Rectal smooth muscle tissue (tissue), 1 donor: ENCODE data around the gene TTC7B.

Experiments
- H3K27ac ChIP-seq: one replicate; pipeline ENCODE4 v1.7.0; 2013; ENCODE audit warnings: low read depth, low read length, inconsistent platforms
- H3K27me3 ChIP-seq: one replicate; pipeline ENCODE4 v1.7.0; 2013; ENCODE audit warnings: low read length; ENCODE audit not compliant: control insufficient read depth, insufficient read depth
- H3K36me3 ChIP-seq: one replicate; pipeline ENCODE4 v1.7.0; 2013; ENCODE audit warnings: low read length; ENCODE audit not compliant: control insufficient read depth, insufficient read depth
- H3K4me1 ChIP-seq: one replicate; pipeline ENCODE4 v1.7.0; 2013; ENCODE audit warnings: low read length; ENCODE audit not compliant: control insufficient read depth, insufficient read depth
- H3K4me3 ChIP-seq: one replicate; pipeline ENCODE4 v1.7.0; 2013; ENCODE audit warnings: low read length
- H3K9ac ChIP-seq: one replicate; pipeline ENCODE4 v1.7.0; 2013; ENCODE audit warnings: low read length

The TTC7B gene

DNA sequence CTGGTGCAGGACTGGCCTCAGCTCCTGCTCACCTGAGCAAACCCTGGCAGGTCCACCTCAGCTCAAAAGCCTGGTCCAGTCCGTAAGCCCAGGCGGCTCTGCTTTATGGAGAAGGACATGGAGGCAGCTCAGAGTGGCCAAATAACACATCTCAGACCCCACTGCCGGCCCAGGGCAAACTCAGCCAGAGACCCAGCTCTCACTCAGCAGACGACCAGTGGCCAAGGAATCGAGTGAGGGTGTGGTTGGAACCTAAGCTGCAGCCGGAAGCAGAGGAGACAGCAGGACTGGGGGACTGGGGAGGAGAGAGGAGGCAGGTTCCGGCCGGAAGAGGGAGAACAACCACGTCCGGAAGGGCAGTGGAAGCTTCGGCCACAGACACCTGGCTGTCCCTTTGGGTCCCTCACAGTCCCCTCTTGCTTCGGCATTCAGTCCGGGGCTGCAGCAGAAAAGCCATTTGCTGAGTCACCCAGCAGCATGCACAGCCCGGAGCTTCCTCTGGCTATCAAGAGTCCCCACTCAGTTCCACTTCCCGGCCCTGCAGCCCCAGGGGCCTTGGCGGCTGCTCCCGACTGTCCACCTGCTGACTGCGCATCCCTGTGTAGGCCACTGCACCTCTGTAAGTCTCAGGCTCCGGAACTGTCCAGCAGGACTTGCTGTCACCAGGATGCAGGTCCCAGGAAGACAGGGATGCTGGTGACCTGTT, 315.4 kb downstream of the TTC7B start:
- Histone ChIP-seq H3K4me3 (no peak overlapping the region), H3K36me3 (no peaks in the 10 kb centered on the region), H3K4me1 (no peaks in the 10 kb centered on the region), H3K9ac (no peak overlapping the region), H3K27ac (no peak overlapping the region), H3K27me3 (no peaks in the 10 kb centered on the region)

- no peak overlapping the region for H3K4me3 ChIP-seq
- no peak overlapping the region for H3K27ac ChIP-seq
- H3K27me3 ChIP-seq = no peaks in the 10 kb centered on the region
- H3K36me3 ChIP-seq = no peaks in the 10 kb centered on the region
- H3K9ac ChIP-seq = no peak overlapping the region
- H3K4me1 ChIP-seq = no peaks in the 10 kb centered on the region
These were observed 316.1 kb downstream of the TTC7B start for GRCh38 chr14:90499908-90500664.

DNA sequence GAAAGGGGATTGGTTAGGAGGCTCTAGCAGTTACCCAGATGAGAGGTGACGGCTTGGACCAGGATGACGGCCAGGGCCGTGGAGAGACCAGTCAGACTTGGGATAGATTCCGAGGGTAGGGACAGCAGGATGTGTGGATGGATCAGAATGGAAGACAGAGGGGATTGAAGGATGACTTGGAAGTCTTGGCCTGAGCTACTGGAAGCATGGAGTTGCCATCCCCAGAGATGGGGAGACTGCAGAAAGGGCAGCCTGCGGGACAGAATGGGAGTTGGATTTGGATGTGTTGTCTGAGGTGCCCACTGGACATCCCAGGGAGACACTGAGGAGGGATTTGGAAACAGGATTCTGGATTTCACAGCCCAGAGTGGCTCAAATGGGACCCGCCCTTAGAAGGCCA, 317.1 kb downstream of the TTC7B start:
- no peaks in the 10 kb centered on the region for H3K36me3 ChIP-seq
- no peaks in the 10 kb centered on the region for H3K4me1 ChIP-seq
- no peak overlapping the region for H3K9ac ChIP-seq
- no peak overlapping the region for H3K4me3 ChIP-seq
- H3K27me3 ChIP-seq = no peaks in the 10 kb centered on the region
- H3K27ac ChIP-seq = no peak overlapping the region

- no peak overlapping the region for H3K27ac ChIP-seq
- no peak overlapping the region for H3K9ac ChIP-seq
- H3K27me3 ChIP-seq = no peaks in the 10 kb centered on the region
- no peaks in the 10 kb centered on the region for H3K4me1 ChIP-seq
- H3K4me3 ChIP-seq = no peak overlapping the region
- H3K36me3 ChIP-seq = no peaks in the 10 kb centered on the region
These were observed 318.0 kb downstream of the TTC7B start for GRCh38 chr14:90498198-90498597.

- no peaks in the 10 kb centered on the region for H3K27me3 ChIP-seq
- no peaks in the 10 kb centered on the region for H3K36me3 ChIP-seq
- peaks cover 8% of the 10 kb centered on the region for H3K4me1 ChIP-seq
- H3K4me3 ChIP-seq = no peak overlapping the region
- no peak overlapping the region for H3K9ac ChIP-seq
- no peak overlapping the region for H3K27ac ChIP-seq
These were observed 319.9 kb downstream of the TTC7B start for GRCh38 chr14:90496379-90496778.

GRCh38 chr14:90495357-90496276, 320.6 kb downstream of the TTC7B start:
- Histone ChIP-seq H3K9ac (no peak overlapping the region), H3K4me1 (peaks cover 15% of the 10 kb centered on the region), H3K27ac (no peak overlapping the region)

GRCh38 chr14:90491911-90492531, 324.2 kb downstream of the TTC7B start:
- Histone ChIP-seq H3K27ac (no peak overlapping the region), H3K36me3 (no peaks in the 10 kb centered on the region), H3K4me3 (no peak overlapping the region), H3K27me3 (no peaks in the 10 kb centered on the region), H3K4me1 (peaks cover 19% of the 10 kb centered on the region), H3K9ac (no peak overlapping the region)

More at GRCh38 chr14:90495357-90496276, 320.6 kb downstream of the TTC7B start:
- Histone ChIP-seq H3K4me3 (no peak overlapping the region), H3K36me3 (no peaks in the 10 kb centered on the region), H3K27me3 (no peaks in the 10 kb centered on the region)

GRCh38 chr14:90491221-90491885, 324.9 kb downstream of the TTC7B start:
- H3K27ac ChIP-seq = no peak overlapping the region

DNA sequence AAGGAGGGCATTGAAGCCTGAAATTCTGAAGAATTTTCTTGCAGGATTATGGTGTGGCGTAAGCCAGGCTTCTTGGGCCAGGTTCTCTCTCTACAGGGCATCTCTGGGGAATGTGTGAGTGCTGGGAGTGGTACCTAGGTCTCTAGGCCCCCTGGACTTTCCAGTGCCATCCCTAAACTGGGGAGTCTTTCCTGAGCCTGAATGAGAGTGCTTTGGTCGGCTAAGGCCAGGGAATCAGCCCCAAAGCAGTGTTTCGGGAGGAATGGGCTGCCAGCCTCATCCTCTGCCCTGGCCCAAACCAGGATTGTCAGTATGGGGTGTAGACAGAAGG, 325.5 kb downstream of the TTC7B start:
- Histone ChIP-seq H3K36me3 (no peaks in the 10 kb centered on the region), H3K27me3 (no peaks in the 10 kb centered on the region), H3K4me1 (peaks cover 19% of the 10 kb centered on the region), H3K9ac (no peak overlapping the region), H3K27ac (no peak overlapping the region), H3K4me3 (no peak overlapping the region)

More at GRCh38 chr14:90491221-90491885, 324.9 kb downstream of the TTC7B start:
- no peaks in the 10 kb centered on the region for H3K27me3 ChIP-seq
- no peak overlapping the region for H3K9ac ChIP-seq
- H3K4me1 ChIP-seq = peaks cover 19% of the 10 kb centered on the region
- H3K4me3 ChIP-seq = no peak overlapping the region
- no peaks in the 10 kb centered on the region for H3K36me3 ChIP-seq

DNA sequence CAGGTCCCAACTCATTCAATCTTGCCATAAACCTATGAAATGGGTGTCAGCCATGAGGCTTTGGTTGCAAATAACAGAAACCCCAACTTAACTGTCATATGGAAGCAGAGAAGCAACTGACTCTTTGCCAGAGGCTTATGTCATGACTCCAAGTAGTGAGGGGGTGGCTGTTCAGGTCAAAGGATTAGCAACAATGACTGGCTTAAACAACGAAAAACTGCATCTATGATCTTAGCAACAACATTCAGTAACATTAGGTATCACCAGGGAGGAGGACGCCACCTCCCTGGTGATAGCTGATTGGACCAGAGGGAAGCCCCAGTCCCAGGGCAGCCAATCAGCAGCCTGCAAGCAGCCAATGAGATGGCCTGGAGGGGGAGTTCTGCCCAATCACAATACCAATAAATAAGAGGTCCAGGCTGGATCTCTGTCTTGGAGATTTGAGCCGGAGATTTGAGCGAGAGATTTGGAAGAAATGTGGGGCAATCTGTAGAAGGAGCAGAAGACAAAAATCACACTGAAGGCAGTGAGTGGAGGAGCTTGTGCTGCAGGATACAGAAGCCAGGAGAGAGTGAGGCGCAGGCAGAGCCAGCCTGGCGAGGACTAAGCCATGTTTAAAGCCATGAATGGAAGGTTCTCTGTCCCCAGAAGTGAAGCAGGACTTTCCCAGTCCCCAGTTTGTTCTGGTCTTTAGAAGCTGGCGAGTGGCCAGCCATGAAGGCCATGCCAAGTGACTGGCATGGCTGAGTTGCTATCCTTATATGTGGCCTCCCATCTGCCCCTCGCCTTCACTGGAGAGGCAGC, 326.1 kb downstream of the TTC7B start:
- H3K27ac ChIP-seq = no peak overlapping the region
- H3K4me3 ChIP-seq = no peak overlapping the region
- no peak overlapping the region for H3K9ac ChIP-seq
- no peaks in the 10 kb centered on the region for H3K27me3 ChIP-seq
- H3K4me1 ChIP-seq = peaks cover 19% of the 10 kb centered on the region
- H3K36me3 ChIP-seq = no peaks in the 10 kb centered on the region

DNA sequence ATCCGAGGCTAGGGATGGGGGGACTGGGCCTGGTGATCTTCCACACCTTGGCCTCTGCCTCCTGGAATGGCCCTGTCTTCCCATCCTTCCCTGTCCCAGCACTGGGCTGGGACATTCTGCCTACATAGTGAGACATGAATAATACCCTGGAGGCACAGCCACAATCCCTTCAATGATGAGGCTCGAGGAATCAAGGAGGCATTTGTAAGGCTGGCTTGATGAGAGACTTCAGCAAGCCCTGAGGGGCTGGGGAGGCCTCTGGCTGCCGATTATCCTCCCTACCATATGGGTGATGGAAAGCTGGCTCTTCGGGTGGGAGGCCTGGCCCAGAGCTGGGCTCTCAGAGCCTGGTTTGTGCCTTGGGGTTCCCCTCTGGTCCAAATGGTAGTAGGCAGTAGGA, 326.9 kb downstream of the TTC7B start:
- Histone ChIP-seq H3K9ac (no peak overlapping the region), H3K4me3 (no peak overlapping the region), H3K27me3 (no peaks in the 10 kb centered on the region), H3K36me3 (no peaks in the 10 kb centered on the region), H3K4me1 (peaks cover 19% of the 10 kb centered on the region), H3K27ac (no peak overlapping the region)
